Kidney tubule cell (primary cell): Measurements from ENCODE around the gene IQSEC3.
A peak's percentile ranks its signal among the peaks of the same experiment; 100 is the strongest.
"Not testable (repeated sequence)": the region's sequence is repeated elsewhere in the genome, so short reads cannot be mapped to it uniquely, and the experiment has no call there.

Source experiments
- DNase-seq: peaks from one replicate; pipeline ENCODE4 v3.0.0-alpha.2; 2018; ENCODE audit warnings: low spot score

IQSEC3 gene

GRCh38 chr12:177980-178828, 111.6 kb downstream of the IQSEC3 start:
- no peak for DNase-seq

- DNase-seq: no peak
Measured at GRCh38 chr12:178829-179109, 112.2 kb downstream of the IQSEC3 start.

- DNase-seq: peak; percentile 72
Measured at GRCh38 chr12:179131-179884, 112.7 kb downstream of the IQSEC3 start.

GRCh38 chr12:179885-180284, 113.3 kb downstream of the IQSEC3 start:
- DNase-seq: no peak

GRCh38 chr12:180445-180844, 113.9 kb downstream of the IQSEC3 start:
- peak; percentile 72 for DNase-seq

DNA sequence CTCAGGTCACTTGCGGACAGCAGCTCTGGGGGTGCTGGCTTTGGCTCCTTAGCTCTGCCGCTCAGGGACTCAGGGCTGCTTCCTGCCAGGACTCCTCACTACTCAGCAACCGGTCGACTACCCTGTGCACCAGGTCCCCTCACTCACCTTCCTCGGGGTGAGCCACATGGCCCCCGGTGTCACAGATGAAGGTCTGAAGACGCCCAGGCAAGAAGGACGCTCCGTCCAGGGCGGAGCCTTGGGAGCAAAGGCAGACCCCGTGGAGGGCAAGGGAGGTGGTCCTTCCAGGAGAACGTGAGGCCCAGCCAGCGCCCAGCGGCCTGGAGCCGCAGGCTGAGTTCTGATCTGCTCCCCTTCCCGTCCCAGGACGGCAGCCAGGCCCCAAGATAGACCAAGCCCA, 115.4 kb downstream of the IQSEC3 start:
- no peak for DNase-seq

DNA sequence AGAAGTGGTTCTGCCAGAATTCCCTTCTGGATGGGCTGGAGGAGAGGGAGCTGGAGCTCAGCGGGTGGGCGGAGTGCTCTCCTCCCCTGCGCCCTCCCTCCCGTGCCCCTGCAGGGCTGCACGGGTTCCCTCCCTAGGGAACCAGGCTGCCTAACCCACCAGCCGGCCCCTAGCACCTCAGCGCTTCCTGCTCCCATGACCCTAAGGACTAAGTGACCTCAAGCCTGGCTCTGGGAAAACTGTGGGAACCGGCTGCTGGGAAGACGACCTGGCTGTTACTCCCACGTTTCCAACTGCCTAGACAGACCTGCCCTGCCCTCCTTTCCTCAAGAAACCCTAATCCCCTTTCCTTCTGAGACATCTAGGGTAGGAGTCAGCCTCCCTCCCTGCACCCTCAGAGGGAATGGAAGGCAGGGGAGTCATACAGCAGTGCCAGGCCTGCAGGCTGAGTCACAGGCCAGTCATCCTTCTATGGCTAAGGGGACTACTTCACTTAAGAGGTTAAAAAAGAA, 115.9 kb downstream of the IQSEC3 start:
- peak; percentile 85 for DNase-seq

- no peak for DNase-seq
Measured at GRCh38 chr12:184811-185575, 118.4 kb downstream of the IQSEC3 start.

GRCh38 chr12:185576-185955, 119.0 kb downstream of the IQSEC3 start:
- DNase-seq: no peak

GRCh38 chr12:186006-186625, 119.5 kb downstream of the IQSEC3 start:
- DNase-seq: no peak

- not testable (repeated sequence) for DNase-seq
Measured at GRCh38 chr12:187986-188909, 121.7 kb downstream of the IQSEC3 start.

DNA sequence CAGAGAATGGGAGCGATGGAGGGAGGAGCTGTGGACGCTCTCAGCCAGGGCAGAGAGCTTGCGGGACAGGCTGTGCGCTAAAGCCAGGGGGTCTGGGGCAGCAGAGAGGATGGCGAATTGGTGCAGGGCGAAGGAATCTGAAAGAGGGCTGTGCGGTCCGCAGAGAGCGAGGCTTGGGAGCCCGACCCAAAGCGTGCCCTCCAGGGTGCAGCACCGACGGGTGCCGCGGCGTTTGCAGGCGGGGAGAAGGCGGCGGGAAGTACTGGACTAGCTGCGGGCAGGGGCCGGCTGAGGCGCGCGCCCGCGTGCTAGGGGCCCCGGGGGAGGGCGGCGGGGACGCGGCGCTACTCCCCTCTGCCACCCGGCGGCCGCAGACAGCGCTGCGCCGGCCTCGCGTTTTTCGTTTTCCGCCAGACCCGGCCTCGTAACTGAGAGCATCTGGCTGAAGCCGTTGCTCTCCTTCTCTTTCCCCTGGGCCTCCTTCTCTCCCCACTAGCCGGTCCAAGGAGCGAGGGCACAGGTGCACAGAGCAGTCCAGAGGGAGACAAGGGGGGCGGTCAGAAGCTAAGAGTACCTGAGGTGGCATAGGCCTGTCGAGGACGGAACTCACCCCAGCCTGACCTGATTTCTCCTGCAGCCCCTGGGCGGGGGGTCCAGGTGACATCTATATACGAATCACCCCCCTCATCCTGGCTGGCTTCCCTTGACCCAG, 122.5 kb downstream of the IQSEC3 start:
- DNase-seq: peak; percentile 64

DNA sequence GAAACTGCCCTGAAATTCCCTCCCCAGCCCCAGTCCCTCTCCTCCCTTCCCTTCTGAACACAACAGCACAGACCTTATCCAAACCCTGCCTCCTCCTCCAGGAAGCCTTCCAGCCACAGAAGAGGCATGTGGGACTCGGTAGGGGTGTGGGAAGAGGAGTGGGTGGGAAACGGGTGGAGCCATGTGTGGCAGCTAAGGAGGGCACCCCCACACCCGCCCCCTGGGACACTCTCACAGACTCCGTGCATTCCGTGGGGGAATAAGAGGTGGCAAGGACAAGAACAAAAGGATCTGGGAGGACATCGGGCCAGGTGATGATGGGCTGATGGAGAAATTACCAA, 123.0 kb downstream of the IQSEC3 start:
- no peak for DNase-seq

GRCh38 chr12:190881-191280, 124.3 kb downstream of the IQSEC3 start:
- no peak for DNase-seq

DNA sequence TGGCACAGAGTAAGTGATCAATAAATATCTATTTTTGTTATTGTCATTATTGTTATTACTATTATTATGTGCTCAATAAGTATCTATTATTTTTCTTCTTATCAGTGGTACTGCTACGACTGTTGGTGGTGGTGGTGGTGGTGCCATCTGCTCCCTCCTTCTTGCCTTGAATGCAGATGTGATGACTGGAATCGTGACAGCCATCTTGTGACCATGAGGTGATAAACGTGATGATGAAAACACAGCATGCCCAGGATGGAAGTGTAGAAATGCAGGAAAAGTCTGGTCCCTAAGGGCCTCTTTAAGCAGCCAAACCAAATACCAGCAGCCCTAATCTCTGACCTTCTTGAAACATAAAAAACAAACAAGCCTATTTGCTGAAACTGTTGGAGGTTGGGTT, 125.0 kb downstream of the IQSEC3 start:
- no peak for DNase-seq

GRCh38 chr12:193261-193660, 126.7 kb downstream of the IQSEC3 start:
- no peak for DNase-seq

GRCh38 chr12:194276-194675, 127.7 kb downstream of the IQSEC3 start:
- no peak for DNase-seq

DNA sequence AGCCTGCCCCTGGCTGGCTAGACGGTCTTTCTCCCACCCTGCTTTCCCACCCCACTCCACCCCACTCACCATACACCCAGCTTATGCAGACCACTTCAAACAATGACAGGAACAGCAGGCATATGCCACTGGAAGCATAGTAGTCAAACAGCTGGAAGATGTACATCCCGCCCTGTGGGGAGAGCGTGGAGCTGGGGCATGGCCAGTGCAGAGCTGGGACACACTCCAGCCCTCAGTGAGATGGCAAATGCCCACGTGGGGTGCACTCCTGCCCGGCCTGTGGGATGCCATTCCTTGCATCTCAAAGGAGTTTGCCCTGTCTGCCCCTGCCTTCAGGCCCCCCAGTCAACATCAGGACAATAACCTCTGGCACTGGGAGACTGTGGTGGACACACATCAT, 128.6 kb downstream of the IQSEC3 start:
- no peak for DNase-seq

GRCh38 chr12:195951-196350, 129.4 kb downstream of the IQSEC3 start:
- DNase-seq: no peak

GRCh38 chr12:196436-196835, 129.9 kb downstream of the IQSEC3 start:
- no peak for DNase-seq

DNA sequence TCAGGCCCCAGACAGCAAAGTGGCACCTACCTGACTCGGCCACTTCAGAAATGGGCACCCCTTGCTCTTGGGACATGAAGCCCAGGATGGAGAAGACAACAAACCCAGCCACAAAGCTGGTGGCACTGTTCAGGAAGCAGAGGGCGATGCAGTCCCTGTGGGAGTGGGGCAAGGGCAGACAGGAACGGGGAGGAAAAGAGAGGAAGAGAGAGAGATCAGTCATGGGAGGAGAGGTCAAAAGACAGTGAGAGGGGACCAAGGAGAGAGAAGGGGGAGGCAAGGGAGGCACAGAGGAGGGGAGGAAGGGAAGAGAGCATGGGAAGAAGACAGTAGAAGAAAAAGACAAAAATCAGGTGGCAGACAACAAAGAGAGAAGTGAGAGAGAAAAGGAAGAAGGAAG, 130.8 kb downstream of the IQSEC3 start:
- DNase-seq: no peak
